GM12892 (cell line): Measurements from ENCODE around the gene QDPR.
"Not testable (repeated sequence)": the region's sequence is repeated elsewhere in the genome, so short reads cannot be mapped to it uniquely, and the experiment has no call there.

Source experiments
- POLR2A ChIP-seq: IDR thresholded peaks from 2 replicates; pipeline ENCODE4 v1.6.1; 2011; ENCODE audit warnings: low read depth, low read length, control low read depth
- POLR2AphosphoS5 ChIP-seq: IDR thresholded peaks from 2 replicates; pipeline ENCODE4 v1.6.1; 2011; ENCODE audit warnings: low read depth, low read length, control low read depth
- TAF1 ChIP-seq: IDR thresholded peaks from 2 replicates; pipeline ENCODE4 v1.6.1; 2011; ENCODE audit warnings: low read depth, mild to moderate bottlenecking, control low read depth, low read length, borderline replicate concordance

DNA sequence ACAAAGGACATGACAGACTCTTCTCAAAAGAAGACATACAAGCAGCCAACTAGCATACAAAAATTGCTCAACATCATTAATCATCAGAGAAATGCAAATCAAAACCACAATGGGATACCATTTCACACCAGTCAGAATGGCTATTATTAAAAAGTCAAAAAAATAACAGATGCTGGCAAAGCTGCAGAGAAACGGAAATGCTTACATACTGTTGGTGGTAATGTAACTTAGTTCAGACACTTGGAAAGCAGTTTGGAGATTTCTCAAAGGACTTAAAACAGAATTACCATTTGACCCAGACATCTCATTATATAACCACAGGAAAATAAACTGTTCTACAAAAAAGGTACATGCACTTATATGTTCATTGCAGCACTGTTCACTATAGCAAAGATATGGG, 69.4 kb downstream of the QDPR start:
- TF ChIP-seq POLR2AphosphoS5, TAF1, POLR2A: not testable (repeated sequence)
